Eye (tissue), 1 donor: ENCODE data around the gene C19orf85.
A peak's percentile ranks its signal among the peaks of the same experiment; 100 is the strongest.
"Not testable (repeated sequence)": the region's sequence is repeated elsewhere in the genome, so short reads cannot be mapped to it uniquely, and the experiment has no call there.

Experiments used
- DNase-seq: peaks from one replicate; pipeline ENCODE4 v3.0.0-alpha.2; 2015

Gene C19orf85

GRCh38 chr19:55436847-55437246 lies 27.7 kb downstream of the C19orf85 start:
- no peak for DNase-seq

GRCh38 chr19:55435020-55435419 lies 29.5 kb downstream of the C19orf85 start:
- DNase-seq = no peak

GRCh38 chr19:55434356-55434919 lies 30.1 kb downstream of the C19orf85 start:
- no peak for DNase-seq

- no peak for DNase-seq
These were observed 31.3 kb downstream of the C19orf85 start for GRCh38 chr19:55433292-55433691.

- no peak for DNase-seq
These were observed 32.2 kb downstream of the C19orf85 start for GRCh38 chr19:55432241-55432959.

- DNase-seq = no peak
These were observed 33.4 kb downstream of the C19orf85 start for GRCh38 chr19:55431183-55431582.

- DNase-seq = no peak
These were observed 38.5 kb downstream of the C19orf85 start for GRCh38 chr19:55426042-55426441.

GRCh38 chr19:55424518-55424917 lies 40.0 kb downstream of the C19orf85 start:
- no peak for DNase-seq

- DNase-seq = no peak
These were observed 41.1 kb downstream of the C19orf85 start for GRCh38 chr19:55423225-55424005.

GRCh38 chr19:55421281-55421680 lies 43.3 kb downstream of the C19orf85 start:
- DNase-seq = not testable (repeated sequence)

GRCh38 chr19:55419624-55420236 lies 44.8 kb downstream of the C19orf85 start:
- no peak for DNase-seq

GRCh38 chr19:55419103-55419502 lies 45.4 kb downstream of the C19orf85 start:
- DNase-seq = no peak

- DNase-seq = peak; percentile 93
These were observed 46.4 kb downstream of the C19orf85 start for GRCh38 chr19:55418185-55418584.
